Measurements from ENCODE around the gene ARMC2.

ARMC2 gene

GRCh38 chr6:108958900-108959770, 110.9 kb downstream of the ARMC2 start:
- H3K9me3 ChIP-seq (ENCODE audit: control insufficient read depth in 5 of 5, low read length in 5 of 5) = no peaks in the 10 kb centered on the region
- H3K9ac ChIP-seq (ENCODE audit: low read length in 5 of 5) = no peak overlapping the region
- H3K27ac ChIP-seq (ENCODE audit: low read depth, low read length) = no peak overlapping the region
- H3K36me3 ChIP-seq (ENCODE audit: control insufficient read depth in 5 of 5, insufficient read depth in 5 of 5, low read length in 5 of 5) = peaks cover 0 to 6% (median 0%) of the 10 kb centered on the region in 5 donors
- peaks cover 0 to 16% (median 5%) of the 10 kb centered on the region in 5 donors for H3K4me1 ChIP-seq (ENCODE audit: control insufficient read depth in 5 of 5, insufficient read depth in 5 of 5, low read length in 5 of 5)
- no peaks in the 10 kb centered on the region for H3K27me3 ChIP-seq (ENCODE audit: control insufficient read depth in 5 of 5, insufficient read depth in 4 of 5, low read length in 5 of 5)
- no peak overlapping the region for H3K4me3 ChIP-seq (ENCODE audit: low read depth in 1 of 5, low read length in 5 of 5)

- Histone ChIP-seq H3K9me3 (ENCODE audit: control insufficient read depth in 5 of 5, low read length in 5 of 5) (no peaks in the 10 kb centered on the region), H3K4me3 (ENCODE audit: low read depth in 1 of 5, low read length in 5 of 5) (no peak overlapping the region), H3K36me3 (ENCODE audit: control insufficient read depth in 5 of 5, insufficient read depth in 5 of 5, low read length in 5 of 5) (peaks cover 0 to 7% (median 0%) of the 10 kb centered on the region in 5 donors), H3K27me3 (ENCODE audit: control insufficient read depth in 5 of 5, insufficient read depth in 4 of 5, low read length in 5 of 5) (no peaks in the 10 kb centered on the region), H3K9ac (ENCODE audit: low read length in 5 of 5) (no peak overlapping the region), H3K27ac (ENCODE audit: low read depth, low read length) (no peak overlapping the region), H3K4me1 (ENCODE audit: control insufficient read depth in 5 of 5, insufficient read depth in 5 of 5, low read length in 5 of 5) (peaks cover 0 to 16% (median 5%) of the 10 kb centered on the region in 5 donors)
Observed at GRCh38 chr6:108959972-108960582, 111.9 kb downstream of the ARMC2 start.

- Histone ChIP-seq H3K4me3 (ENCODE audit: low read depth in 1 of 5, low read length in 5 of 5) (no peak overlapping the region), H3K27me3 (ENCODE audit: control insufficient read depth in 5 of 5, insufficient read depth in 4 of 5, low read length in 5 of 5) (no peaks in the 10 kb centered on the region), H3K4me1 (ENCODE audit: control insufficient read depth in 5 of 5, insufficient read depth in 5 of 5, low read length in 5 of 5) (peaks cover 0 to 16% (median 5%) of the 10 kb centered on the region in 5 donors), H3K27ac (ENCODE audit: low read depth, low read length) (no peak overlapping the region), H3K9me3 (ENCODE audit: control insufficient read depth in 5 of 5, low read length in 5 of 5) (no peaks in the 10 kb centered on the region), H3K9ac (ENCODE audit: low read length in 5 of 5) (no peak overlapping the region), H3K36me3 (ENCODE audit: control insufficient read depth in 5 of 5, insufficient read depth in 5 of 5, low read length in 5 of 5) (peaks cover 0 to 7% (median 0%) of the 10 kb centered on the region in 5 donors)
Observed at GRCh38 chr6:108960601-108961000, 112.4 kb downstream of the ARMC2 start.

GRCh38 chr6:108961077-108961476, 112.9 kb downstream of the ARMC2 start:
- H3K27ac ChIP-seq (ENCODE audit: low read depth, low read length) = no peak overlapping the region
- no peaks in the 10 kb centered on the region for H3K27me3 ChIP-seq (ENCODE audit: control insufficient read depth in 5 of 5, insufficient read depth in 4 of 5, low read length in 5 of 5)
- peaks cover 0 to 16% (median 5%) of the 10 kb centered on the region in 5 donors for H3K4me1 ChIP-seq (ENCODE audit: control insufficient read depth in 5 of 5, insufficient read depth in 5 of 5, low read length in 5 of 5)
- no peak overlapping the region for H3K4me3 ChIP-seq (ENCODE audit: low read depth in 1 of 5, low read length in 5 of 5)
- H3K9ac ChIP-seq (ENCODE audit: low read length in 5 of 5) = no peak overlapping the region
- peaks cover 0 to 7% (median 0%) of the 10 kb centered on the region in 5 donors for H3K36me3 ChIP-seq (ENCODE audit: control insufficient read depth in 5 of 5, insufficient read depth in 5 of 5, low read length in 5 of 5)
- no peaks in the 10 kb centered on the region for H3K9me3 ChIP-seq (ENCODE audit: control insufficient read depth in 5 of 5, low read length in 5 of 5)

- peaks cover 0 to 7% (median 0%) of the 10 kb centered on the region in 5 donors for H3K36me3 ChIP-seq (ENCODE audit: control insufficient read depth in 5 of 5, insufficient read depth in 5 of 5, low read length in 5 of 5)
- H3K9ac ChIP-seq (ENCODE audit: low read length in 5 of 5) = no peak overlapping the region
- H3K4me3 ChIP-seq (ENCODE audit: low read depth in 1 of 5, low read length in 5 of 5) = no peak overlapping the region
- H3K4me1 ChIP-seq (ENCODE audit: control insufficient read depth in 5 of 5, insufficient read depth in 5 of 5, low read length in 5 of 5) = peaks cover 0 to 20% (median 6%) of the 10 kb centered on the region in 5 donors
- no peak overlapping the region for H3K27ac ChIP-seq (ENCODE audit: low read depth, low read length)
- H3K27me3 ChIP-seq (ENCODE audit: control insufficient read depth in 5 of 5, insufficient read depth in 4 of 5, low read length in 5 of 5) = no peaks in the 10 kb centered on the region
- no peaks in the 10 kb centered on the region for H3K9me3 ChIP-seq (ENCODE audit: control insufficient read depth in 5 of 5, low read length in 5 of 5)
Observed at GRCh38 chr6:108961985-108962384, 113.8 kb downstream of the ARMC2 start.

- H3K4me1 ChIP-seq (ENCODE audit: control insufficient read depth in 5 of 5, insufficient read depth in 5 of 5, low read length in 5 of 5) = peaks cover 0 to 15% (median 2%) of the 10 kb centered on the region in 5 donors
- no peak overlapping the region for H3K27ac ChIP-seq (ENCODE audit: low read depth, low read length)
- H3K36me3 ChIP-seq (ENCODE audit: control insufficient read depth in 5 of 5, insufficient read depth in 5 of 5, low read length in 5 of 5) = peaks cover 0 to 7% (median 0%) of the 10 kb centered on the region in 5 donors
- H3K9me3 ChIP-seq (ENCODE audit: control insufficient read depth in 5 of 5, low read length in 5 of 5) = no peaks in the 10 kb centered on the region
- no peak overlapping the region for H3K4me3 ChIP-seq (ENCODE audit: low read depth in 1 of 5, low read length in 5 of 5)
- H3K27me3 ChIP-seq (ENCODE audit: control insufficient read depth in 5 of 5, insufficient read depth in 4 of 5, low read length in 5 of 5) = no peaks in the 10 kb centered on the region
- H3K9ac ChIP-seq (ENCODE audit: low read length in 5 of 5) = no peak overlapping the region
Observed at GRCh38 chr6:108966251-108966650, 118.0 kb downstream of the ARMC2 start.

- Histone ChIP-seq H3K4me3 (ENCODE audit: low read depth in 1 of 5, low read length in 5 of 5) (no peak overlapping the region), H3K4me1 (ENCODE audit: control insufficient read depth in 5 of 5, insufficient read depth in 5 of 5, low read length in 5 of 5) (peaks cover 0 to 15% (median 2%) of the 10 kb centered on the region in 5 donors), H3K9me3 (ENCODE audit: control insufficient read depth in 5 of 5, low read length in 5 of 5) (no peaks in the 10 kb centered on the region), H3K27me3 (ENCODE audit: control insufficient read depth in 5 of 5, insufficient read depth in 4 of 5, low read length in 5 of 5) (no peaks in the 10 kb centered on the region), H3K27ac (ENCODE audit: low read depth, low read length) (no peak overlapping the region), H3K36me3 (ENCODE audit: control insufficient read depth in 5 of 5, insufficient read depth in 5 of 5, low read length in 5 of 5) (peaks cover 0 to 7% (median 0%) of the 10 kb centered on the region in 5 donors), H3K9ac (ENCODE audit: low read length in 5 of 5) (no peak overlapping the region)
Observed at GRCh38 chr6:108966855-108967755, 118.9 kb downstream of the ARMC2 start.

- Histone ChIP-seq H3K9me3 (ENCODE audit: control insufficient read depth in 5 of 5, low read length in 5 of 5) (no peaks in the 10 kb centered on the region), H3K27ac (ENCODE audit: low read depth, low read length) (no peak overlapping the region), H3K36me3 (ENCODE audit: control insufficient read depth in 5 of 5, insufficient read depth in 5 of 5, low read length in 5 of 5) (peaks cover 0 to 4% (median 0%) of the 10 kb centered on the region in 5 donors), H3K4me1 (ENCODE audit: control insufficient read depth in 5 of 5, insufficient read depth in 5 of 5, low read length in 5 of 5) (peaks cover 0 to 15% (median 2%) of the 10 kb centered on the region in 5 donors), H3K27me3 (ENCODE audit: control insufficient read depth in 5 of 5, insufficient read depth in 4 of 5, low read length in 5 of 5) (no peaks in the 10 kb centered on the region), H3K4me3 (ENCODE audit: low read depth in 1 of 5, low read length in 5 of 5) (no peak overlapping the region), H3K9ac (ENCODE audit: low read length in 5 of 5) (no peak overlapping the region)
Observed at GRCh38 chr6:108968325-108969316, 120.4 kb downstream of the ARMC2 start.

- Histone ChIP-seq H3K4me3 (ENCODE audit: low read depth in 1 of 5, low read length in 5 of 5) (no peak overlapping the region), H3K27ac (ENCODE audit: low read depth, low read length) (no peak overlapping the region), H3K9ac (ENCODE audit: low read length in 5 of 5) (no peak overlapping the region), H3K27me3 (ENCODE audit: control insufficient read depth in 5 of 5, insufficient read depth in 4 of 5, low read length in 5 of 5) (no peaks in the 10 kb centered on the region), H3K9me3 (ENCODE audit: control insufficient read depth in 5 of 5, low read length in 5 of 5) (no peaks in the 10 kb centered on the region), H3K4me1 (ENCODE audit: control insufficient read depth in 5 of 5, insufficient read depth in 5 of 5, low read length in 5 of 5) (peaks cover 0 to 15% (median 2%) of the 10 kb centered on the region in 5 donors), H3K36me3 (ENCODE audit: control insufficient read depth in 5 of 5, insufficient read depth in 5 of 5, low read length in 5 of 5) (no peaks in the 10 kb centered on the region)
Observed at GRCh38 chr6:108969776-108970175, 121.6 kb downstream of the ARMC2 start.

Measured in subcutaneous abdominal adipose tissue (tissue), 5 donors.